Inflammatory macrophage treated with lipopolysaccharide for 4 hours (primary cell): ENCODE data around the gene AHNAK2.
"Not testable (repeated sequence)": the region's sequence is repeated elsewhere in the genome, so short reads cannot be mapped to it uniquely, and the experiment has no call there.

Experiments used
- DNase-seq: peaks from one replicate; pipeline ENCODE4 v3.0.0-alpha.2; 2020

The AHNAK2 gene

GRCh38 chr14:104971447-104972240, 6.5 kb downstream of the AHNAK2 start:
- no peak for DNase-seq

- peak; percentile 47 for DNase-seq
These were observed 7.7 kb downstream of the AHNAK2 start for GRCh38 chr14:104970231-104971068.

- no peak for DNase-seq
These were observed 8.4 kb downstream of the AHNAK2 start for GRCh38 chr14:104969741-104970230.

GRCh38 chr14:104968541-104969401, 9.4 kb downstream of the AHNAK2 start:
- DNase-seq: no peak

GRCh38 chr14:104968153-104968527, 10.0 kb downstream of the AHNAK2 start:
- DNase-seq: no peak

- DNase-seq: peak; percentile 24
These were observed 10.6 kb downstream of the AHNAK2 start for GRCh38 chr14:104967386-104968152.

- DNase-seq: no peak
These were observed 11.2 kb downstream of the AHNAK2 start for GRCh38 chr14:104966981-104967385.

- DNase-seq: no peak
These were observed 11.8 kb downstream of the AHNAK2 start for GRCh38 chr14:104966261-104966865.

GRCh38 chr14:104965561-104966231, 12.5 kb downstream of the AHNAK2 start:
- DNase-seq: no peak

GRCh38 chr14:104964546-104964945, 13.6 kb downstream of the AHNAK2 start:
- DNase-seq: no peak

GRCh38 chr14:104957146-104958113, 20.7 kb downstream of the AHNAK2 start:
- DNase-seq: no peak

- DNase-seq: no peak
These were observed 21.8 kb downstream of the AHNAK2 start for GRCh38 chr14:104956290-104956890.

- DNase-seq: no peak
These were observed 22.8 kb downstream of the AHNAK2 start for GRCh38 chr14:104955396-104955770.

GRCh38 chr14:104954746-104955395, 23.3 kb downstream of the AHNAK2 start:
- DNase-seq: no peak

- no peak for DNase-seq
These were observed 24.1 kb downstream of the AHNAK2 start for GRCh38 chr14:104953896-104954656.

GRCh38 chr14:104953097-104953496, 25.1 kb downstream of the AHNAK2 start:
- DNase-seq: no peak

- not testable (repeated sequence) for DNase-seq
These were observed 26.1 kb downstream of the AHNAK2 start for GRCh38 chr14:104951863-104952657.
